ENCODE results near the gene LPCAT1.

GRCh38 chr5:1465966-1466471 is 57.7 kb downstream of the LPCAT1 start:
- TF ChIP-seq CTCF (IDR thresholded peaks at IDR 0.05) (no peak), ZFX (IDR thresholded peaks at IDR 0.05; ENCODE audit: borderline replicate concordance) (no peak)

Data from 22Rv1 (cell line).